Suprapubic skin (tissue), 3 donors: Measurements from ENCODE around the gene TARDBP.

Experiments
- EP300 ChIP-seq: sonication (generic); formaldehyde crosslinking; IDR thresholded peaks from one replicate; pipeline ENCODE4 v1.6.1; 2017; ENCODE audit warnings: antibody characterized with exemption
- POLR2A ChIP-seq, 2 donors: fragments of 450-650 bp; IDR thresholded peaks; one replicate each; pipeline ENCODE4 v1.6.1; 2017; ENCODE audit warnings: antibody characterized with exemption in 2 of 2, mild to moderate bottlenecking in 2 of 2, moderate library complexity in 2 of 2
- TF ChIP-seq, protein P1 (sequence below), 2 donors: fragments of 200-600 bp in 1 of 2; fragments of 450-650 bp in 1 of 2; sonication (generic) in 1 of 2; IDR thresholded peaks; one replicate each; pipeline ENCODE4 v1.5.1; 2016 to 2019; ENCODE audit warnings: antibody characterized with exemption in 2 of 2, mild to moderate bottlenecking in 1 of 2, moderate library complexity in 1 of 2

GRCh38 chr1:11059968-11060830 is 47.7 kb downstream of the TARDBP start, which contains the start of gene SRM:
- TF ChIP-seq, protein P1, sequence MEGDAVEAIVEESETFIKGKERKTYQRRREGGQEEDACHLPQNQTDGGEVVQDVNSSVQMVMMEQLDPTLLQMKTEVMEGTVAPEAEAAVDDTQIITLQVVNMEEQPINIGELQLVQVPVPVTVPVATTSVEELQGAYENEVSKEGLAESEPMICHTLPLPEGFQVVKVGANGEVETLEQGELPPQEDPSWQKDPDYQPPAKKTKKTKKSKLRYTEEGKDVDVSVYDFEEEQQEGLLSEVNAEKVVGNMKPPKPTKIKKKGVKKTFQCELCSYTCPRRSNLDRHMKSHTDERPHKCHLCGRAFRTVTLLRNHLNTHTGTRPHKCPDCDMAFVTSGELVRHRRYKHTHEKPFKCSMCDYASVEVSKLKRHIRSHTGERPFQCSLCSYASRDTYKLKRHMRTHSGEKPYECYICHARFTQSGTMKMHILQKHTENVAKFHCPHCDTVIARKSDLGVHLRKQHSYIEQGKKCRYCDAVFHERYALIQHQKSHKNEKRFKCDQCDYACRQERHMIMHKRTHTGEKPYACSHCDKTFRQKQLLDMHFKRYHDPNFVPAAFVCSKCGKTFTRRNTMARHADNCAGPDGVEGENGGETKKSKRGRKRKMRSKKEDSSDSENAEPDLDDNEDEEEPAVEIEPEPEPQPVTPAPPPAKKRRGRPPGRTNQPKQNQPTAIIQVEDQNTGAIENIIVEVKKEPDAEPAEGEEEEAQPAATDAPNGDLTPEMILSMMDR (IDR thresholded peaks at IDR 0.05) = peak; percentile 67 to 85
- TF ChIP-seq POLR2A (IDR thresholded peaks at IDR 0.05) (peak in 1 of 2 donors; percentile 41), EP300 (no peak)
